Gastrocnemius medialis (tissue), 4 donors: ENCODE measurements around the gene NOX5.
"Not testable (repeated sequence)": the region's sequence is repeated elsewhere in the genome, so short reads cannot be mapped to it uniquely, and the experiment has no call there.

Experiments used
- POLR2A ChIP-seq, 2 donors: fragments of 450-650 bp; IDR thresholded peaks; one replicate each; pipeline ENCODE4 v1.6.1; 2017; ENCODE audit warnings: antibody characterized with exemption in 2 of 2, mild to moderate bottlenecking in 2 of 2, moderate library complexity in 2 of 2
- TF ChIP-seq, protein P1 (sequence below), 5 experiments: fragments of 450-650 bp in 3 of 5; fragments of 200-600 bp in 2 of 5; sonication (generic) in 2 of 5; IDR thresholded peaks in 4 of 5; conservative IDR thresholded peaks in 1 of 5; 1 replicate in 4 of 5; 2 replicates in 1 of 5; pipeline ENCODE4 v1.5.1; 2016 to 2019; ENCODE audit warnings: antibody characterized with exemption in 5 of 5, mild to moderate bottlenecking in 3 of 5, moderate library complexity in 3 of 5

DNA sequence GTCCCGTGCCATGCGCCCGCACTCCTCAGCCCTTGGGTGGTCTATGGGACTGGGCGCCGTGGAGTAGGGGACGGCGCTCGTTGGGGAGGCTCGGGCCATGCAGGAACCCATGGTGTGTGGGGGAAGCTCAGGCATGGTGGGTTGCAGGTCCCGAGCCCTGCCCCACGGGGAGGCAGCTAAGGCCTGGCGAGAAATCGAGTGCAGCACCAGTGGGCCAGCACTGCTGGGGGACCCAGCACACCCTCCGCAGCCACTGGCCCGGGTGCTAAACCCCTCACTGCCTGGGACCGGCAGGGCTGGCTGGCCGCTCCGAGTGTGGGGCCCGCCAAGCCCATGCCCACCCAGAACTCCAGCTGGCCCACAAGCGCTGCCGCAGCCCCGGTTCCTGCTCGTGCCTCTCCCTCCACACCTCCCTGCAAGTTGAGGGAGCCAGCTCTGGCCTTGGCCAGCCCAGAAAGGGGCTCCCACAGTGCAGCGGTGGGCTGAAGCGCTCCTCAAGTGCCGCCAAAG lies 38.8 kb upstream of the NOX5 start:
- not testable (repeated sequence) for TF ChIP-seq POLR2A (IDR thresholded peaks at IDR 0.05)
- TF ChIP-seq, protein P1, sequence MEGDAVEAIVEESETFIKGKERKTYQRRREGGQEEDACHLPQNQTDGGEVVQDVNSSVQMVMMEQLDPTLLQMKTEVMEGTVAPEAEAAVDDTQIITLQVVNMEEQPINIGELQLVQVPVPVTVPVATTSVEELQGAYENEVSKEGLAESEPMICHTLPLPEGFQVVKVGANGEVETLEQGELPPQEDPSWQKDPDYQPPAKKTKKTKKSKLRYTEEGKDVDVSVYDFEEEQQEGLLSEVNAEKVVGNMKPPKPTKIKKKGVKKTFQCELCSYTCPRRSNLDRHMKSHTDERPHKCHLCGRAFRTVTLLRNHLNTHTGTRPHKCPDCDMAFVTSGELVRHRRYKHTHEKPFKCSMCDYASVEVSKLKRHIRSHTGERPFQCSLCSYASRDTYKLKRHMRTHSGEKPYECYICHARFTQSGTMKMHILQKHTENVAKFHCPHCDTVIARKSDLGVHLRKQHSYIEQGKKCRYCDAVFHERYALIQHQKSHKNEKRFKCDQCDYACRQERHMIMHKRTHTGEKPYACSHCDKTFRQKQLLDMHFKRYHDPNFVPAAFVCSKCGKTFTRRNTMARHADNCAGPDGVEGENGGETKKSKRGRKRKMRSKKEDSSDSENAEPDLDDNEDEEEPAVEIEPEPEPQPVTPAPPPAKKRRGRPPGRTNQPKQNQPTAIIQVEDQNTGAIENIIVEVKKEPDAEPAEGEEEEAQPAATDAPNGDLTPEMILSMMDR (IDR thresholded peaks at IDR 0.05 in 4 of 5, conservative IDR thresholded peaks at IDR 0.05 in 1 of 5) = not testable (repeated sequence)
